Progenitor cell of endocrine pancreas (in vitro differentiated cells): ENCODE data around the gene ZNRD2. TPM values are rescaled to one million over a fixed set of nuclear protein-coding genes. Genes with fewer than 3 reads are reported as not detected.

Source experiments
- DNase-seq: peaks from one replicate; pipeline ENCODE4 v3.0.0; 2021; ENCODE audit warnings: low spot score; ENCODE audit not compliant: unreplicated experiment
- H3K27ac Mint-ChIP-seq: 2 replicates; pipeline ENCODE4 v1.8.0; 2021; ENCODE audit warnings: mild to moderate bottlenecking, moderate library complexity, mixed read lengths
- H3K27me3 Mint-ChIP-seq: 2 replicates; pipeline ENCODE4 v1.8.0; 2021; ENCODE audit warnings: mixed read lengths
- H3K36me3 Mint-ChIP-seq: 2 replicates; pipeline ENCODE4 v1.8.0; 2022; ENCODE audit warnings: mixed read lengths; ENCODE audit not compliant: insufficient read depth
- H3K4me1 Mint-ChIP-seq: 2 replicates; pipeline ENCODE4 v1.8.0; 2021; ENCODE audit warnings: low read depth, mixed read lengths
- H3K4me3 Mint-ChIP-seq: 2 replicates; pipeline ENCODE4 v1.8.0; 2021; ENCODE audit warnings: low read depth, mild to moderate bottlenecking, moderate library complexity, mixed read lengths
- H3K9me3 Mint-ChIP-seq: 2 replicates; pipeline ENCODE4 v1.8.0; 2021; ENCODE audit warnings: low read depth, mixed read lengths
- total RNA-seq: library from RNA; stranded (reverse); gene quantifications from 2 replicates; pipeline ENCODE4 v1.2.1, GENCODE V29; 2021
- TF ChIP-seq, protein P1 (sequence below): fragments of 200-600 bp; sonication (generic); IDR thresholded peaks from one replicate; pipeline ENCODE4 v1.5.0; 2021; ENCODE audit warnings: antibody characterized with exemption, mild to moderate bottlenecking; ENCODE audit not compliant: unreplicated experiment

The ZNRD2 gene
- total RNA-seq, 1 donor from 2014 or later = 25.9 TPM

DNA sequence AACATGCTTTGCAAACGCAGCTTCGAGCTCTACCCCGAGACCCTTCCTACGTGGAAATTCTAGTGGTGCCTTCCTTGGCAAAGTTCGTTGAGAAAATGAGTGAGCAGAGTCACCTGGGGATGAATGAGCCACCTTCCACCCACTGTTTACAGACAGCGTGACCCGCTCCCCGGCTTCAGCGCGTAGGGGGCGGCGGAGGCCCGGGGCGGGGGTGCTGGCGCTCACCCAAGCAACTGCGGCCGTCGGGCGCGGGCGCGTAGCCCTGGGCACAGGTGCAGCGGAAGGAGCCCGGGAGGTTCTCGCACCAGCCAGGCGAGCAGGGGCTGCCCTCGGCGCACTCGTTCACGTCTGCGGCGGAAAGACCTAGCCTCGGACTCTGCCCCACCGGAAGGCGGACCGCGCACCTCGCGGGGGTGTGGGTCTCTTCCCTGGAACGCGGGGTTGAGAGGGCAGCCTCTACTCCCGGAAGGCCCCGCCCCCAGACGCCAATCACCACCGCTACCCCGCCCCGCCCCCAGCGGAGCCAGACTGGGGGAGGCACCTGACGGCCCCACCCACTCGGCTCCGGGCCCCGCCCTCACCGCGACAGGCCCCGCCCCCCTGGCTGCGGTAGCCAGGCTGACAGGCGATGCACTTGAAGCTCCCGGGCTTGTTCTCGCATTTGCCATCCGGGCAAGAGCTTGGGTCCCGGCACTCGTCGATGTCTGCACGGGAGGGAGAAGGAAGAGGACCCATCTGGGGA is 23.9 kb upstream of the ZNRD2 start:
- Mint-ChIP-seq H3K4me1 (peaks cover 13% of the 10 kb centered on the region), H3K9me3 (no peaks in the 10 kb centered on the region), H3K27me3 (peaks cover 56% of the 10 kb centered on the region), H3K4me3 (peak overlapping the region; percentile 58), H3K27ac (no peak overlapping the region), H3K36me3 (peaks cover 17% of the 10 kb centered on the region)
- DNase-seq = peak; percentile 91
- TF ChIP-seq, protein P1, sequence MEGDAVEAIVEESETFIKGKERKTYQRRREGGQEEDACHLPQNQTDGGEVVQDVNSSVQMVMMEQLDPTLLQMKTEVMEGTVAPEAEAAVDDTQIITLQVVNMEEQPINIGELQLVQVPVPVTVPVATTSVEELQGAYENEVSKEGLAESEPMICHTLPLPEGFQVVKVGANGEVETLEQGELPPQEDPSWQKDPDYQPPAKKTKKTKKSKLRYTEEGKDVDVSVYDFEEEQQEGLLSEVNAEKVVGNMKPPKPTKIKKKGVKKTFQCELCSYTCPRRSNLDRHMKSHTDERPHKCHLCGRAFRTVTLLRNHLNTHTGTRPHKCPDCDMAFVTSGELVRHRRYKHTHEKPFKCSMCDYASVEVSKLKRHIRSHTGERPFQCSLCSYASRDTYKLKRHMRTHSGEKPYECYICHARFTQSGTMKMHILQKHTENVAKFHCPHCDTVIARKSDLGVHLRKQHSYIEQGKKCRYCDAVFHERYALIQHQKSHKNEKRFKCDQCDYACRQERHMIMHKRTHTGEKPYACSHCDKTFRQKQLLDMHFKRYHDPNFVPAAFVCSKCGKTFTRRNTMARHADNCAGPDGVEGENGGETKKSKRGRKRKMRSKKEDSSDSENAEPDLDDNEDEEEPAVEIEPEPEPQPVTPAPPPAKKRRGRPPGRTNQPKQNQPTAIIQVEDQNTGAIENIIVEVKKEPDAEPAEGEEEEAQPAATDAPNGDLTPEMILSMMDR = no peak

DNA sequence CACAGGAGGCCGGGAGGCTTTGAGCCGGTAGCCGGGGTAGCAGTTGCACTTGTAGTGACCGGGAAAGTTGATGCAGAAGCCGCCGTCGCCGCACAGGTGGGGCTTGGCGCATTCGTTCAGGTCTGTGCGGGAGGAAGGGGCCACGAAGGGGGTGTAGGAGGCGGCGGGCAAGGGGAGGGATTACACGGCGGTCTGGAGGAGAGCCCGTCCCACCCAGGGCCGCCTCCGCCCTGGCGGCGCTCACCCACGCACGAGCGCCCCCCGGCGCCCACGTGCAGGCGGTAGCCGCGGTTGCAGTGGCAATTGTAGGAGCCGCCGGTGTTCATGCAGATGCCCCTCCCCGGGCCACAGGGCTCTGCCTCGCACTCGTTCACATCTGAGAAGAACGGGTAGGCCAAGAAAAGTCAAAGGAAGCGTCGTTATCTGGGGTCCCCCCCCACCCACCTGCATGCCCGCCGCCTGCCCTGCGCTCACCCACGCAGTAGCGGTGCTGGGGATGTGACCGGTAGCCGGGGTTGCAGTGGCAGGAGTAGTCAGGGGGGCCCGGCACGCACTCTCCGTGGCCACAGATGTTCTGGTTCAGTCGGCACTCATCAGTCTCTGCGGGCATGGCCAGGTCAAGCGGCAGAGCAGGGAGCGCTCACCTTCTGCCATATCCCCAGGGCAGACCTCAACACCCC is 22.7 kb upstream of the ZNRD2 start:
- H3K27me3 Mint-ChIP-seq = peaks cover 58% of the 10 kb centered on the region
- TF ChIP-seq, protein P1 = peak; percentile 14
- no peaks in the 10 kb centered on the region for H3K9me3 Mint-ChIP-seq

DNA sequence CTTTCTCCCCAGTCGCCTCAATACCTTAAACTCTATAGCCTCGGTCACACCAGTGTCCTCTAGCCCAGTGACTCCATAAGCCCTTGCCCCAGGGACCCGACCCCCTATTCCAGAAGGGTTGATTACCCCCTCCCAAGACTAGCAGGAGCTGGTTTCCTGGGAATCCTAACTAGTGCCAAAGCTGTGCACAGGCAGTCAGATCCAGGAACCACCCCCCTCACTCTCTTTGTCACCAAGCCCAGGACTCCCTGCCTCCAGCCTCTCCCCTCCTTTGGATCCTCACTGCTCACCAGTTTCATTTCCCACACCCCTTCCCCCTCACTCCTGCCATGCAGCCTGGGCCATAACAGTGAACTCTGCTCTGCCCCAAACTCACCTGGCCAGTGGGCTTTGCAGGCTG is 21.9 kb upstream of the ZNRD2 start:
- Mint-ChIP-seq H3K4me1 (peaks cover 24% of the 10 kb centered on the region), H3K4me3 (peak overlapping the region; percentile 37), H3K36me3 (peaks cover 14% of the 10 kb centered on the region), H3K27me3 (peaks cover 55% of the 10 kb centered on the region), H3K27ac (no peak overlapping the region), H3K9me3 (no peaks in the 10 kb centered on the region)
- TF ChIP-seq, protein P1 = no peak
- DNase-seq = no peak

More for the DNA sequence above, 22.7 kb upstream of the ZNRD2 start:
- H3K36me3 Mint-ChIP-seq = peaks cover 17% of the 10 kb centered on the region
- no peak for DNase-seq
- no peak overlapping the region for H3K27ac Mint-ChIP-seq
- H3K4me3 Mint-ChIP-seq = no peak overlapping the region
- peaks cover 22% of the 10 kb centered on the region for H3K4me1 Mint-ChIP-seq

DNA sequence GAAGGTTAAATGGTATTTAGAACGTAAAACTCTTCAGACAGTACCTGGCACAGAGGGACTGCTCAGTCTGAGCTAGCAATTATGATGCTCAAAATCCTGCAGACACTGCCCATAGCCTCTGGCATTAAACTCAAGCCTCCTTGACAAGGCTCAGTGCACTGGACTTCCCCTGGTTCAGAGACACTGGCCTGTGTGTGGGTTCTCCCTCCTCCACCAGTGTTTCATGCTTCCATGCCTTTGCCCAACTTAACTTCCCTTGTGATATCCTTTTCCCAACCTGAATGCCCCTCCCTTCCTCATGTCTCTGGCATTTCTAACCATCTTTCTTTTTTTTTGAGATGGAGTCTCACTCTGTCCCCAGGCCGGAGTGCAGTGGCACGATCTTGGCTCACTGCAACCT is 21.2 kb upstream of the ZNRD2 start:
- H3K27ac Mint-ChIP-seq = no peak overlapping the region
- no peak overlapping the region for H3K4me3 Mint-ChIP-seq
- peaks cover 51% of the 10 kb centered on the region for H3K27me3 Mint-ChIP-seq
- H3K4me1 Mint-ChIP-seq = peaks cover 24% of the 10 kb centered on the region
- TF ChIP-seq, protein P1 = no peak
- DNase-seq = no peak
- H3K9me3 Mint-ChIP-seq = no peaks in the 10 kb centered on the region
- peaks cover 12% of the 10 kb centered on the region for H3K36me3 Mint-ChIP-seq

DNA sequence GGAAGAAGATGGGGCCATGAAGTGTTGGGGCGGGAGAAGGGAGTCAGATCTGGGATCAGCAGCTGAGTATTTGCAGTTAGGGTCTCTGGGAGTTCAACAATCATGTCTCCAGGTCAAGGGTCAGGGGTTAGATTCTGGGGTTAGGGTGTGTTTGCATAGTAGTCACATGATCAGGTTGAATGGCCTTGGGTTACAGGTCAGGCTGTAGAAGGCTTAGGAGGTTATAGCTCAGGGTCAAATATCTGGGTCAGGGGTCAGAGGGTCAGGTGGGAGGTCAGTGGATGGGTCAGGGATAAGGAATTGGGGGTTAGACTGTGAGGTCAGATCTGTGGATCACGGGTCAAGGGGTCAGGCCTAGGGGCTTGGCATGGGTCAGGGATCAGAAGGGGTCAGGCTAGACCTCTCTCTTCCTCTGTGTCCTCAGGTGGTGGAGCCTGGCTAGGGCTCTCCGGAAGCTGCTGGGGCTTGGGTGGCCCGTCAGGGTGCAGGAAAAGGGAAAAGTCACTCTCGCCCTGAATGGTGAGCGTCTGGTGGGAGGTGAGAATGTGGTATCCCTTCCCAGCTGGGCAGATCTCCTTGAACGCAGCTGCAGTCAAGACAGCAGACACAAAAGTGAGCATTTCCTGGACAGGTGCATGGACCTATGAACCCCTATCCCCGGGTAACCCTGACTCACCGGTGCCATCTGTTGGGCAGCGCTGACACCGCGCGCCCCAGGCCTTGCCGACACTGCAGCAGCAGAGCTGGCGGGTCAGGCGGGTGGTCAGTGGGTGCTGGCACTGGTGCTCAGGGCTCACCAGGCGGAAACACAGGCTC is 18.5 kb upstream of the ZNRD2 start:
- Mint-ChIP-seq H3K27ac (peak overlapping the region; percentile 18), H3K4me3 (no peak overlapping the region), H3K4me1 (peaks cover 15% of the 10 kb centered on the region), H3K36me3 (peaks cover 2% of the 10 kb centered on the region), H3K9me3 (no peaks in the 10 kb centered on the region), H3K27me3 (peaks cover 50% of the 10 kb centered on the region)
- DNase-seq = peak; percentile 55
- TF ChIP-seq, protein P1 = peak; percentile 52
